Lung (tissue), 12 donors: ENCODE data around the gene RSRC1. TPM values are rescaled to one million over a fixed set of nuclear protein-coding genes. Genes with fewer than 3 reads are reported as not detected.

ENCODE experiments used
- ATAC-seq: fragments of 200-7000 bp; cut with Tn5 transposase; one replicate; pipeline ENCODE4 v1.9.1; 2020; ENCODE audit warnings: moderate number of reproducible peaks; ENCODE audit not compliant: insufficient read depth, low FRiP score
- DNase-seq, 3 donors: peaks; one replicate each; pipeline ENCODE4 v3.0.0-alpha.2; 2013 to 2017
- H3K27ac ChIP-seq, 2 donors: one replicate each; pipeline ENCODE4 v1.5.1; 2013; ENCODE audit warnings: mild to moderate bottlenecking in 2 of 2, moderate library complexity in 2 of 2, control low read depth in 1 of 2, inconsistent platforms in 1 of 2, low read depth in 1 of 2, low read length in 1 of 2
- H3K27me3 ChIP-seq, 3 donors: one replicate each; pipeline ENCODE4 v1.5.1; 2013; ENCODE audit warnings: low read length in 2 of 3; ENCODE audit not compliant: control insufficient read depth in 3 of 3, insufficient read depth in 3 of 3
- H3K36me3 ChIP-seq, 4 donors: one replicate each; pipeline ENCODE4 v1.5.1; 2013; ENCODE audit warnings: low read length in 4 of 4, mild to moderate bottlenecking in 1 of 4, moderate library complexity in 1 of 4; ENCODE audit not compliant: control insufficient read depth in 4 of 4, insufficient read depth in 4 of 4
- H3K4me1 ChIP-seq, 5 donors: one replicate each; pipeline ENCODE4 v1.5.1; 2013; ENCODE audit warnings: low read length in 5 of 5, mild to moderate bottlenecking in 2 of 5, moderate library complexity in 1 of 5; ENCODE audit not compliant: control insufficient read depth in 5 of 5, insufficient read depth in 5 of 5
- H3K4me3 ChIP-seq: one replicate; pipeline ENCODE4 v1.5.1; 2013; ENCODE audit warnings: mild to moderate bottlenecking, control low read depth, moderate library complexity
- H3K9ac ChIP-seq, 2 donors: one replicate each; pipeline ENCODE4 v1.5.1; 2013; ENCODE audit warnings: low read length in 2 of 2, control low read depth in 1 of 2; ENCODE audit not compliant: insufficient read depth in 1 of 2
- H3K9me3 ChIP-seq, 4 donors: one replicate each; pipeline ENCODE4 v1.5.1; 2013; ENCODE audit warnings: low read length in 3 of 4, mild to moderate bottlenecking in 1 of 4, moderate library complexity in 1 of 4; ENCODE audit not compliant: control insufficient read depth in 4 of 4, insufficient read depth in 3 of 4
- WGBS, 2 donors: extraction: QIAGEN DNeasy Blood & Tissue Kit; methylation state at CpG; one replicate each; pipeline ENCODE4 v1.1.7; 2013; 5-methylcytosine and 5-hydroxymethylcytosine counted together
- polyA plus RNA-seq, 2 donors: library from polyadenylated mRNA; stranded (reverse); fragments of 200-250 nt; gene quantifications; one replicate each; pipeline ENCODE4 v1.2.1, GENCODE V29; 2013
- total RNA-seq, 2 donors: library from RNA; depleted of rRNA in 1 of 2; stranded (reverse); fragments of >200 nt in 1 of 2; gene quantifications; one replicate each; pipeline ENCODE4 v1.2.1, GENCODE V29; 2014 to 2021
- TF ChIP-seq, protein P1 (sequence below): IDR thresholded peaks from 2 replicates; pipeline ENCODE4 v1.5.1; 2012; ENCODE audit warnings: mild to moderate bottlenecking; ENCODE audit errors: control extremely low read depth, extremely low read depth
- donor health status: control.
- donor health status: control.
- donor health status: Bipolar disorder and iron deficiency.
- donor health status: healthy.
- donor health status: DM: yes; HTN: yes; CAD: no.

The RSRC1 gene
- total and polyA plus RNA-seq, 4 donors: 9.1 to 53.5 (median 17.0) TPM

DNA sequence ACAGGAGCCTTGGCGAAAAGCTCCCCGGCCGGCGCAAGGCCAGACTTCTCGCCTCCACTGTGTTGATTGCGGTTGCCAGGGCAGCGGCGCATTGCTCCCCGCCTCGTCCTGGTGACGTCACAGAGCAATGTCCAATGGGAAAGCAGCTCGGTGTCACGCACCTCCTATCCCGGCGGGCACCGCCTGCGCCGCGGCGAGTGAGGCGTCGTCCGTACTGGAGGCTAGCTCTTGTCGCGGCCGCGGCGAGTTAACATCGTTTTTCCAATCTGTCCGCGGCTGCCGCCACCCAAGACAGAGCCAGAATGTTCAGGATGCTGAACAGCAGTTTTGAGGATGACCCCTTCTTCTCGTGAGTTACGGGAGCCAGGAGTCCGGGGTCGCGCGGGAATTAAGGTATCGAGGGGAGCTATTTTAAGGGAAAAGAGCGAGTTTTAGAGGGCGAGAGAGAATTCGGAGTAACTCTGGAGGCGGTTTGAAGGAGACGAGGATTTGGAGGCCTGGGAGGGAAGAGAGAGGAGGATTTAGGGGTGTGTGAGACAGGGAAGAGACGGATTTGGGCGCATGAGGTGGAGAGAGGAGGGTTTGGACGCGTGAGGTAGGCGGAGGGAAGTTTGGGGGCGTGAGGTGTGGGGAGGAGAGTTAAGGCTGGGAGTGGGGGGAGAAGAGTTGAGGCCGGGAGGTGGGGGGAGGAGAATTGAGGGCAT lies 461.3 kb downstream of the RSRC1 start, which contains the start of gene MLF1:
Gene MLF1 (plus strand): TSS at position 196 of the 704 bp plus-strand sequence. CDS start 107 bp downstream, at position 303.
- H3K27ac ChIP-seq: peak within 1 kb of the TSS; percentile 47 to 79
- peaks cover 0 to 2% (median 0%) of the 10 kb centered on the region in 3 donors for H3K27me3 ChIP-seq
- no peaks in the 10 kb centered on the region for H3K36me3 ChIP-seq
- ATAC-seq (peak; percentile 99), DNase-seq (peak; percentile 98 to 99 (median 99))
- peak within 1 kb of the TSS; percentile 92 to 99 for H3K9ac ChIP-seq
- peaks cover 0 to 12% (median 5%) of the 10 kb centered on the region in 5 donors for H3K4me1 ChIP-seq
- 1% methylated on average over 51 of the region's 51 CpGs for WGBS, 2 donors
- peak within 1 kb of the TSS; percentile 23 for H3K4me3 ChIP-seq
- TF ChIP-seq, protein P1, sequence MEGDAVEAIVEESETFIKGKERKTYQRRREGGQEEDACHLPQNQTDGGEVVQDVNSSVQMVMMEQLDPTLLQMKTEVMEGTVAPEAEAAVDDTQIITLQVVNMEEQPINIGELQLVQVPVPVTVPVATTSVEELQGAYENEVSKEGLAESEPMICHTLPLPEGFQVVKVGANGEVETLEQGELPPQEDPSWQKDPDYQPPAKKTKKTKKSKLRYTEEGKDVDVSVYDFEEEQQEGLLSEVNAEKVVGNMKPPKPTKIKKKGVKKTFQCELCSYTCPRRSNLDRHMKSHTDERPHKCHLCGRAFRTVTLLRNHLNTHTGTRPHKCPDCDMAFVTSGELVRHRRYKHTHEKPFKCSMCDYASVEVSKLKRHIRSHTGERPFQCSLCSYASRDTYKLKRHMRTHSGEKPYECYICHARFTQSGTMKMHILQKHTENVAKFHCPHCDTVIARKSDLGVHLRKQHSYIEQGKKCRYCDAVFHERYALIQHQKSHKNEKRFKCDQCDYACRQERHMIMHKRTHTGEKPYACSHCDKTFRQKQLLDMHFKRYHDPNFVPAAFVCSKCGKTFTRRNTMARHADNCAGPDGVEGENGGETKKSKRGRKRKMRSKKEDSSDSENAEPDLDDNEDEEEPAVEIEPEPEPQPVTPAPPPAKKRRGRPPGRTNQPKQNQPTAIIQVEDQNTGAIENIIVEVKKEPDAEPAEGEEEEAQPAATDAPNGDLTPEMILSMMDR: no peak
- no peaks in the 10 kb centered on the region for H3K9me3 ChIP-seq

- WGBS, 2 donors: 80 to 91% methylated on average over 15 of the region's 16 CpGs
- H3K9me3 ChIP-seq: no peaks in the 10 kb centered on the region
- ATAC-seq (no peak), DNase-seq (peak in 2 of 3 donors; percentile 10 to 22)
- H3K4me3 ChIP-seq: no peak overlapping the region
- peaks cover 0 to 12% (median 5%) of the 10 kb centered on the region in 5 donors for H3K4me1 ChIP-seq
- H3K27ac ChIP-seq: peak overlapping the region in 1 of 2 donors; percentile 79
- peak overlapping the region in 1 of 2 donors; percentile 99 for H3K9ac ChIP-seq
- peaks cover 0 to 2% (median 0%) of the 10 kb centered on the region in 3 donors for H3K27me3 ChIP-seq
- TF ChIP-seq, protein P1: no peak
- no peaks in the 10 kb centered on the region for H3K36me3 ChIP-seq
Observed at GRCh38 chr3:158571969-158572765, 462.3 kb downstream of the RSRC1 start.

DNA sequence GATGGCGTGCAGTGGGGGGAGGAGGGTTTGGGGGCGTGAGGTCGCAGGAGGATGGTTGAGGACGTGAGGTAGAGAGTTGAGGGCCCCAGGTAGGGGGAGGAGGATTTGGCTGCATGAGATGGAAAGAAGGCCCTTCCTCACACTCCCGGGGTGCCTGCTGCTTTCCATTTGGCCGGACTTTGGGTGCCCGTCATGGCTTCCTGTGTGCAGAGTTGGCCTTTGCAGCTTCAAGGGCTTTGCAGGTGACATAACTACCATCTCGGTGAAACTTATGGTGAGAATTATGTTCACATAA lies 462.8 kb downstream of the RSRC1 start:
- 74 to 76% methylated on average over 8 of the region's 8 CpGs for WGBS, 2 donors
- Histone ChIP-seq H3K27ac (peak overlapping the region in 1 of 2 donors; percentile 79), H3K4me3 (no peak overlapping the region), H3K36me3 (no peaks in the 10 kb centered on the region), H3K9ac (no peak overlapping the region), H3K9me3 (no peaks in the 10 kb centered on the region), H3K27me3 (peaks cover 0 to 2% (median 0%) of the 10 kb centered on the region in 3 donors), H3K4me1 (peaks cover 0 to 12% (median 5%) of the 10 kb centered on the region in 5 donors)
- no peak for ATAC-seq
- TF ChIP-seq, protein P1: no peak
- DNase-seq: no peak
